ENCODE data around the gene SLC6A1.

SLC6A1 gene

DNA sequence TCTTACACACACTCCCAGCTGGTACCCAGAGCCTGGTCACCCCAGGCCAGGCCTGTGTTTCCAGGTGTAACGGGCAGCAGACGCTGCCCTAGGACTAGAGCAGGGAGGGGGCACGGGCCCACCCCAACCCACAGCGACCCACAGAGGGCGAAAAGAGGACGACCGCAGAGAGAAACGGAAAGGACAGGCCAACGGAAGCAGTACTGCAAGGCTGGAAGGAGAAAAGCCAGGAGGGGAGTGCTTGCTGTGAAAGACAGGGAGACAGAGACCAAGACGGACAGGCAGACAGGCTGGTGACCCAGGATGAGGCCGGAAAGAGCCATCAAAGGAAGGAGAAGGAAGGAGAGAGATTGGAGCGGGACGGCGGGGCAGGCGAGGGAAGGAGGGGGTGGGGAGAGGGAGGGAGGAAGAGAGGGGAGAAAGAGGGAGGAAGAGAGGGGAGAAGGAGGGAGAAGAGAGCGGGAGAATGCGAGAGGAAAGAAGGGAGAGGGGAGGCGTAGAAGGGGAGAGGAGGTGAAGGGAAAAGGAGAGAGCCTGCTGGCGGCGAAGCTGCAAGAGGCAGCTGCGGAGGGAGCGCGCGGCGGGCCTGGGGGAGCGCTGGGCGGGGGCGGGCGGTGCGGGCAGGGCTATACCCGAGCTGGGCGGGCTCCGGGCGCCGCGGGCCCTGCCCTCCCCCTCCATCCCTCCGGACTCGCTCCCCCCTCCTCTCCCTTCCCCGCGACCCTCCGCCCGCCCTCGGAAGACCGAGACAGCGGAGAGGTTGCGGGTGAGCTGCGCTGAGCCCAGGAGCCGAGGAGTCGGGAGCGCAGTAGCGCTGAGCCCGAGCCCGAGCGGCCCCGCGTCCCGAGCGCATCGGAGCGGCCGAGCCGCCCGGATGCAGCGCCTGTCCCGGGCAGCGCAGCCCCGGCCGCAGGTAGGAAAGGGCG, at the start of gene SLC6A1:
TSS of gene SLC6A1 (plus strand) at position 732 of the 926 bp plus-strand sequence. CDS start 24,464 bp downstream, outside the sequence.
- TF ChIP-seq JUND (IDR thresholded peaks at IDR 0.05; ENCODE audit: low read depth): no peak
- in situ Hi-C loops (cut with HindIII; ENCODE audit: low pct_unique_long_range_greater_than_20kb, low sequenced_read_pairs): no loop called here
- DNase-seq (ENCODE audit: low read depth in 1 of 2, low spot score in 1 of 2): no peak

DNA sequence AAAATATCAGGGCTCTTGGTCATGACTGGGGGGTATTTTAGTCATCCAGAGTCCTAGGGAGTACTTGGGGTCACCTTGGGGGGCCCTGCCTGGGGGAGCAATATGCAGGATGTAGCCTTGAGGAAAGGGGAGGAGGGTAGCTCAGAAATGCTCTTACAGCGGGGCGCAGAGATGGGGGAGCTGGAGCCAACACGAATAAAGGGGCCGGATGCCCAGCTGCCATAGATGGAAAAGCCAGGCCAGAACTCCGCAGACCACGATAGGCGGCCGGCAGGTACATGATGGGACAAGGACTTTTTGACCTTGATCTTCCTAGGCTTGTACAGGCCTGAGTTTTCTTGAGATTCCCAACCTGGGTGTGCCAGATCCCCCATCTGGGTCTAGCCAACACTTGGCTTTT, 47.7 kb upstream of the SLC6A1 start:
- in situ Hi-C loops (cut with HindIII; ENCODE audit: low pct_unique_long_range_greater_than_20kb, low sequenced_read_pairs): no loop called here
- no peak for DNase-seq (ENCODE audit: low read depth in 1 of 2, low spot score in 1 of 2)
- TF ChIP-seq JUND (IDR thresholded peaks at IDR 0.05; ENCODE audit: low read depth): no peak

DNA sequence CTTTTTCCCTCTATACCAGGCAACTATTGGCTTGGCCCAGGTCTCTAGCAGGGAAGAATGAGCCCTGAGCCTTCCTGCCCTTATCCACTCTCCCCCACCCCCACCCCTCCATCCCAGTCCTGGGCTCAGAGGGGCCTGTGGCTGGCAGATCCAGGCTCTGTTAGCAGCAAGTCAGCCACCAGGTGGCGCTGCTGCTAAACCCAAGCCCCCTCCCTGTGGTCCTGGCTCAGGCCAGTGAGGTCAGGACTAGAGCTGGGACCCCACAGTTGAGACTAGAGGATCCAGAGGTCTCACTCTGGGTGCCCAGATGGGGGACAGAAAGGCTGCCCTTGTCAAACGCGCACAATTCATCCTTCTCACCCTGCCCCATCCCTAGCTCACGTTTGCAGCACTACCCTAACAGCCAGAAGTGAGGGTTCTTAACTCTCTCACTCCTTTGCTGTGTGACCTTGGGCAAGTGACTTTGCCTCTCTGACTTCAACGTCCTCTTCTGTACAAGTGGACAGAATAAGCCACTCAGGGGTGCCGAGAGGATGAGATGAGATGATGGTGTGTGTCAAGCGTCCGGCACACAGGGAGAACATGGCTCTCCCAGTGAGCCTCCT, 46.8 kb upstream of the SLC6A1 start:
- in situ Hi-C loops (cut with HindIII; ENCODE audit: low pct_unique_long_range_greater_than_20kb, low sequenced_read_pairs): no loop called here
- no peak for TF ChIP-seq JUND (IDR thresholded peaks at IDR 0.05; ENCODE audit: low read depth)
- DNase-seq (ENCODE audit: low read depth in 1 of 2, low spot score in 1 of 2): peak; percentile 30 to 57

DNA sequence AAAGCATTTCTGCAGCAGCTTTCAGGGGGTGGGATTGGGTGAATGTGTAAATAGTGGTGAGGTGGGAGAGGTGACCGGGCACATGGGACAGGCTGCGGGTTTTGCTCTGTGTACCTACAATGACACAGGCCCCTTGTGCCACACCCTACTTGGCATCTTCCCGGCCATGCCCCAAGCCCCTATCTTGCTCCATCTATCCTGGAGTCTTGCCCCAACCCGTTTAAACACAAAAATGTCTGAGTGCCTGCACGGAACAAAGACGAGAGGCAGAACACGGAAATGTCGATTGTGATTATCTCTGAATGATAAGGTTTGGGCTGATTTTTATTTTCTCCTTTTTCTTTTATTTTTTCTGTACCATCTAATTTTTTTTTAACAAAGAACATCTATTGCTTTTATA, 46.0 kb upstream of the SLC6A1 start:
- DNase-seq (ENCODE audit: low read depth in 1 of 2, low spot score in 1 of 2): no peak
- no peak for TF ChIP-seq JUND (IDR thresholded peaks at IDR 0.05; ENCODE audit: low read depth)
- in situ Hi-C loops (cut with HindIII; ENCODE audit: low pct_unique_long_range_greater_than_20kb, low sequenced_read_pairs): no loop called here

DNA sequence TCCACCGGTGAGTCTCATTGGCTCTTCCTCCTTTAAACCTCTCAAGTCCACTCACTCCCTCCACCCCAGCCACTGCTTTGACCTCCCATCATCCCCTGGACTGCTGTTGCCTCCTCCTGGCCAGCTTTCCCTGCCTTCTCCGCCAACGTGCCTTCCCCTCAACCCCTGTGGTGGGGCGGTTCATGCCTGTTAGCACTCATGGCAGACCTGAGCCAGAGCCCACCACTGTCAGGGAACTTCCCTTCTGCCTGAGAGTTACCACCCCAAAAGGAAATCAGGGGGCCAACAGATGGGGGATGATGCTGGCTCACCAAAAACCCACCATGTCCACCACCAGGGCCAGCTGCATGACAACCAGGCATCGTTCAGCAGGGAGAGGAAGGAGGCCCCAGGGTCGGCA, 44.2 kb upstream of the SLC6A1 start:
- DNase-seq (ENCODE audit: low read depth in 1 of 2, low spot score in 1 of 2): no peak
- no peak for TF ChIP-seq JUND (IDR thresholded peaks at IDR 0.05; ENCODE audit: low read depth)
- in situ Hi-C loops (cut with HindIII; ENCODE audit: low pct_unique_long_range_greater_than_20kb, low sequenced_read_pairs): no loop called here

DNA sequence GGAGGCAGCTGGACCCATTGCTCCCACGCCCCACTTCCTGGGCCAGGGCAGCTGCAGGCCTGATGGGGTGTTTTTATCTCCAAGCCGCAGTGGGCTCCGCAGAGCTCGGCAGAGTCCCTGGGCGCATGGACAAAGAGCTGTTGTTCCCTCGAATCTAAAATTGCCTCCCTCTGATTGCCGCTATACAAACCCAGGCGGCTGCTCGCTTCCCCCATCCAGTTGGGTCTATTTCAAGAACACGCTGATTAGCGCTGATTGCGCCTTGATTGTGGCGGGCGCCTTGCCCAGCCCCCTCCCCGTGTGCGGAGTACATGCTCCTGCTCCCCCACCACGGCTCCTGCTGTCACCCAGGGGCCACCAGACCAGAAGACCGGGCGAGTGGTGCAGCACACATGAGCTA, 43.4 kb upstream of the SLC6A1 start:
- in situ Hi-C loops (cut with HindIII; ENCODE audit: low pct_unique_long_range_greater_than_20kb, low sequenced_read_pairs): no loop called here
- DNase-seq (ENCODE audit: low read depth in 1 of 2, low spot score in 1 of 2): no peak
- TF ChIP-seq JUND (IDR thresholded peaks at IDR 0.05; ENCODE audit: low read depth): no peak

DNA sequence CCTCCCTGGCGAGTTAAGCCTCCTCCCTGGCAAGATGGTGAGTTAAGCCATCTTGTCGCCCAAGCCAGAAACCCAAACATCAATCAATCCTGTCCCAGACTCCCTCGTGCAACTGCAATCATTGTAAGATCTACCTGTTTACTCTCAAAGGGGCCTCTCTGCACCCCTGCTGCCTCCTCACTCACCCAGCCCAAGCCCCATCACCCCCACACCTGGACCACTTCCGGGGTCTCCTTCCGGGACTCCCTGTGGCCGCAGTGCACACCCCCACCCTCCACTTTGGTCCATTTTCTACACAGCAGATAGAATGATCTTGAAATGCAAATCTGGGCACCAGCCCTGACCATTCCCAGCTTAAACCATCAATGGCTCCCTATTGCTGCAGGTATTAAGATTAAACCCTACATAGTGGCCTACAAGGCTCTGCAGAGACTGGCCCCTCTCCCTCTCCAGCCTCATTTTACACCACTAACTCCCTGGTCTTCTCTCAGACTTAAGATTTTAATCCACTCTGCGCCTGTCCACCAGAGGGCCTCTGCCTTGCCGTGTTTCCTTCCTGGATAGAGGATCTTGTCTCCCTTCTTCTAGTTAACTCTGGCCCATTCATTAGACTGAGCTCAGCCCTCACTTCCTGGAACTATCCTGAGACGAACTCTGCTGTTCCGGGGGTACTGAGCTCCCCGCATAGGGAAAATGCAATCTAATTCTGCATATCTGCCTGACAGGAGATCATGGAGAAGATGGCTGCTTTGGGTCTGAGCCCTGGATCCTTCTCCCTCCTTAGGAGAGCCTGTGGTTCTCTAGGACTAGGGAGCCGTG, 41.9 kb upstream of the SLC6A1 start:
- peak; percentile 61 for DNase-seq (ENCODE audit: low read depth in 1 of 2, low spot score in 1 of 2)
- in situ Hi-C loops (cut with HindIII; ENCODE audit: low pct_unique_long_range_greater_than_20kb, low sequenced_read_pairs): no loop called here
- TF ChIP-seq JUND (IDR thresholded peaks at IDR 0.05; ENCODE audit: low read depth): no peak

DNA sequence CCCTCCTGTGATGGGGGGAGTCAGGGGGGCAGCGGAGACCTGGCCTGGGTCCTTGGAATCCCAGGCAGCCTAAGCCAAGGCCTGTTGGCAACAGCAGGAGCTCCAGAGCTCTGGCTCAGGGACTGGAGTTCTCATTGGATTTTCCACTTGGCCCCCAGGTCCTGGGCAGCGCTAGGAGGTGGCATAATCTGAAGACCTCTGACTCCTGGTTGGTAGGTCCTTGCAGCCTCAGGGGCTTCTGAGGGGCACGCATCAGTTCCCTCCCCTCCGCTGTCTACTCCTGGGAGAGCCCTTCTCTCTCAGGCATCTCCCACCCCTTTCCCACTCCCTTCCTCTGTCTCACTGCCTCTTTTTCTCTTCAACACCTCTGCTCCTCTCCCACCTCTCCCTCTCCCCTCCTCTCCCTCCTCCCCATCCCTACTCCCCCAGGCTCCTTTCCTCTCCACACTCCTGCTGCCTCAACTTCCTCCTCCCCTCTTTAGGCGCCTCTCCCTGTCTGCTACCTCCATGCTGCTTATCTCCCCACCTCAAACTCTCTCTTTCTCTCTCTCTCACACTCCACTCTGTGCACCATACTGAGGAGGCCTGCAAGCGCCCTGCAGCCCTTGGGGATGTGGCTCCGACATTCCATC, 41.1 kb upstream of the SLC6A1 start:
- DNase-seq (ENCODE audit: low read depth in 1 of 2, low spot score in 1 of 2): no peak
- no peak for TF ChIP-seq JUND (IDR thresholded peaks at IDR 0.05; ENCODE audit: low read depth)
- in situ Hi-C loops (cut with HindIII; ENCODE audit: low pct_unique_long_range_greater_than_20kb, low sequenced_read_pairs): no loop called here

DNA sequence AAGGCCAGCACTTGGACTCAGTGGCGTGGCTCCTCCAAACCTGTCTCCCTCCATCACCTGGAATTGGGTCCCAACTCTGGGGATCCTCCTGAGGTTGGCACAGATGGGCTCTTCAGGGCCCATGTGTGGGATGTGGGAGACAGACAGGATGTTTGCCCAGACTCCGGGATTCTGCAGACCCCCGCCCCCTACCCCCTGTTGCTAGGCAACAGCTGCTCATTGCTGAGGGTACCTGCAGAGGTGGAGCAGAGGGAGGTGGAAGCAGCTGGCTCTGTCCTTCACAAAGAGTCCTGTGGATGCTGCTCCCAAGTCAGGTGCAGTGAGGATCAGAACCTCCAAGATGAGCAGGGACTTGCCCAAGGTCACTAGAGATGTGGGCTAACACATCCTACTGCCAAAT, 40.0 kb upstream of the SLC6A1 start:
- TF ChIP-seq JUND (IDR thresholded peaks at IDR 0.05; ENCODE audit: low read depth): no peak
- DNase-seq (ENCODE audit: low read depth in 1 of 2, low spot score in 1 of 2): no peak
- in situ Hi-C loops (cut with HindIII; ENCODE audit: low pct_unique_long_range_greater_than_20kb, low sequenced_read_pairs): no loop called here

DNA sequence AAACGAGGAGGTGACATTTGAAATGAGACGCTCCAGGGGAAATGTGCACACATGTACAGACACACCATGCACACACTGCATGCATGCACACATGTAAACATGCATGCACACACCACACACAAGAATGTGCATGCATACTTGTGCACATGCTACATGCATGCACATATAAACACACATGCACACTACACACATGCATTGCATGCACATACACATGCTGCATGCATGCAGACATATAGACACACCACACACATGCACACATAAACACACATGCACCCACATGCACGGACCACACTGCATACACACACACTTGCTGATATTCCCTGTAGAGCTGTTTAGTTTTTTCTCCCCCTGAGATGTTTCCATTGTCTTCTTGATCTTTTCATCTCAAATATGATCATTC, 37.8 kb upstream of the SLC6A1 start:
- DNase-seq (ENCODE audit: low read depth in 1 of 2, low spot score in 1 of 2): no peak
- TF ChIP-seq JUND (IDR thresholded peaks at IDR 0.05; ENCODE audit: low read depth): no peak
- in situ Hi-C loops (cut with HindIII; ENCODE audit: low pct_unique_long_range_greater_than_20kb, low sequenced_read_pairs): no loop called here

DNA sequence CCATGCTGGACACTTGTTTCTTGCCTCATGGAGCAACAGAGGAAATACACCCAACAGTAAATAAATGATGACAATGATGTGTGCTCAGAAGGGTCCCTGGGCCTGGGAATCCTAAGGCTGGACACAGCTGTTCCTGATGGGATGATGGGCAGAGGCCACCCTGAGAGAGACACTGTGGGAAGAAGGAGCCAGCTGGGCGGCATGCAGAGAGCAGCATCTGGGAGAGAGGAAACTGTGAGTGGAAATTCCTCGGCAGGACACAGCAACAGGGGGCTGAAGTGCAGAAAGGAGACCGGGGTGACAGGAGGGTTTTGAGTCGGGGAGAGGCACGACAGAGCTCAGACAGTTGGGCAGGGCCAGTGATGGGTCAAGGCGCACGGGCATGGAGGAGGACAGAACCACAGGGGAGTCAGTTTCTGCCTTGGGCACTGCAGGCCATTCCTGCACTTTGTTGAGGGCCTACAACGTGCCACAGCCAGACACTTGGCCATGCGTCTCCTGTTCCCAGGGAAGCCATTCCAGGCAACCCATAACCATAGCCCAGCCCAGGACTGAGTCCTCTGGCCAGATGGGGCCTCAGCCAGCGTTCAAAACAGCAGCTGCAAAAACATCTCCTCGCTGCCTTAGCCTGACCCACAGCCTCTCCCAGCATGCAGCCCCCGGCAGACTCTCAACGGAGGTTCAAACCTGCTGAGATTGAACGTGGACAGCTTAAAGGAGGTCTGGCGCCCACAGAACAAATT, 36.7 kb upstream of the SLC6A1 start:
- no peak for TF ChIP-seq JUND (IDR thresholded peaks at IDR 0.05; ENCODE audit: low read depth)
- in situ Hi-C loops (cut with HindIII; ENCODE audit: low pct_unique_long_range_greater_than_20kb, low sequenced_read_pairs): no loop called here
- DNase-seq (ENCODE audit: low read depth in 1 of 2, low spot score in 1 of 2): no peak

DNA sequence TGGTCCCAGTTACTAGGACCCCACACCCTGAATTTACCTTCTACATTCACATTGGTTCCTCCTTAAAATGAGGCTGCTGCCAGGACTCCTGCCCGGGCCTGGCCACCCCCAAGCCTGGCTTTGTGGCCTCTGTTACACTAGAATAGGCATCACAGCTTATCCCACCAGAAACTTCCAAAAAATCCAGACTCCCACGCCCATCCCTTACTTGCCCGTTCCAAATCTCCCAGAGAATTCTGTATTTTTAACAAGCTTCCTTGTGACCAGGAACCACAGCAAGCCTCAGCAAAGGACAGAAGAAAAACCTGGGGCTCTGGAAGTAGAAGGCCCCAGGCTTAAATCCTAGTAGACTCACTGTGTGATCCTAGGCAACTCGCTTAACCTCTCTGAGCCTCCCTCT, 36.0 kb upstream of the SLC6A1 start:
- no peak for DNase-seq (ENCODE audit: low read depth in 1 of 2, low spot score in 1 of 2)
- in situ Hi-C loops (cut with HindIII; ENCODE audit: low pct_unique_long_range_greater_than_20kb, low sequenced_read_pairs): no loop called here
- no peak for TF ChIP-seq JUND (IDR thresholded peaks at IDR 0.05; ENCODE audit: low read depth)

All from T47D (cell line).